ENCODE results near the gene ASIP.
A peak's percentile ranks its signal among the peaks of the same experiment; 100 is the strongest.
"Not testable (repeated sequence)": the region's sequence is repeated elsewhere in the genome, so short reads cannot be mapped to it uniquely, and the experiment has no call there.

ASIP gene

GRCh38 chr20:34242879-34243278 is 1.7 kb downstream of the ASIP start:
- DNase-seq (ENCODE audit: low read depth in 2 of 2), result no peak

GRCh38 chr20:34243377-34243776 is 2.2 kb downstream of the ASIP start:
- DNase-seq (ENCODE audit: low read depth in 2 of 2), result no peak

GRCh38 chr20:34246126-34246626 is 5.0 kb downstream of the ASIP start:
- no peak for DNase-seq (ENCODE audit: low read depth in 2 of 2)

- no peak for DNase-seq (ENCODE audit: low read depth in 2 of 2)
These were observed 8.1 kb downstream of the ASIP start for GRCh38 chr20:34249291-34249690.

GRCh38 chr20:34250005-34250404 is 8.8 kb downstream of the ASIP start:
- DNase-seq (ENCODE audit: low read depth in 2 of 2), result no peak

GRCh38 chr20:34251619-34252018 is 10.4 kb downstream of the ASIP start:
- no peak for DNase-seq (ENCODE audit: low read depth in 2 of 2)

- DNase-seq (ENCODE audit: low read depth in 2 of 2), result not testable (repeated sequence)
These were observed 11.3 kb downstream of the ASIP start for GRCh38 chr20:34252431-34253086.

GRCh38 chr20:34254979-34255378 is 13.8 kb downstream of the ASIP start:
- no peak for DNase-seq (ENCODE audit: low read depth in 2 of 2)

GRCh38 chr20:34256629-34257124 is 15.5 kb downstream of the ASIP start:
- DNase-seq (ENCODE audit: low read depth in 2 of 2), result no peak

GRCh38 chr20:34260208-34260942 is 19.2 kb downstream of the ASIP start:
- DNase-seq (ENCODE audit: low read depth in 2 of 2), result no peak

- DNase-seq (ENCODE audit: low read depth in 2 of 2), result no peak
These were observed 21.5 kb downstream of the ASIP start for GRCh38 chr20:34262488-34263288.

GRCh38 chr20:34263468-34263867 is 22.2 kb downstream of the ASIP start:
- DNase-seq (ENCODE audit: low read depth in 2 of 2), result not testable (repeated sequence)

- no peak for DNase-seq (ENCODE audit: low read depth in 2 of 2)
These were observed 22.9 kb downstream of the ASIP start for GRCh38 chr20:34264141-34264540.

- DNase-seq (ENCODE audit: low read depth in 2 of 2), result no peak
These were observed 26.9 kb downstream of the ASIP start for GRCh38 chr20:34268145-34268544.

- peak in 1 of 2 donors; percentile 9 for DNase-seq (ENCODE audit: low read depth in 2 of 2)
These were observed 27.8 kb downstream of the ASIP start for GRCh38 chr20:34268851-34269636.

- no peak for DNase-seq (ENCODE audit: low read depth in 2 of 2)
These were observed 28.9 kb downstream of the ASIP start for GRCh38 chr20:34269996-34270627.

- DNase-seq (ENCODE audit: low read depth in 2 of 2), result no peak
These were observed 30.7 kb downstream of the ASIP start for GRCh38 chr20:34271956-34272355.

GRCh38 chr20:34274694-34275093 is 33.5 kb downstream of the ASIP start:
- DNase-seq (ENCODE audit: low read depth in 2 of 2), result no peak

GRCh38 chr20:34281177-34281576 is 40.0 kb downstream of the ASIP start:
- DNase-seq (ENCODE audit: low read depth in 2 of 2), result no peak

- no peak for DNase-seq (ENCODE audit: low read depth in 2 of 2)
These were observed 40.8 kb downstream of the ASIP start for GRCh38 chr20:34282041-34282440.

- no peak for DNase-seq (ENCODE audit: low read depth in 2 of 2)
These were observed 42.6 kb downstream of the ASIP start for GRCh38 chr20:34283844-34284243.

Measured in activated CD4-positive, alpha-beta T cell treated with anti-CD3 and anti-CD28 coated beads for 24 hours (primary cell).